MG63 (cell line): ENCODE measurements around the gene ETS1. TPM values are rescaled to one million over a fixed set of nuclear protein-coding genes. Genes with fewer than 3 reads are reported as not detected.

Source experiments
- DNase-seq: peaks from one replicate; pipeline ENCODE4 v3.0.0-alpha.2; 2020
- H3K27me3 ChIP-seq: fragments of 250-450 bp; sonication (Bioruptor Pico); 2 replicates; pipeline ENCODE4 v1.5.1; 2020; ENCODE audit warnings: mild to moderate bottlenecking, moderate library complexity
- H3K36me3 ChIP-seq: fragments of 250-450 bp; sonication (Bioruptor Pico); 2 replicates; pipeline ENCODE4 v1.5.1; 2020; ENCODE audit warnings: mild to moderate bottlenecking, moderate library complexity
- H3K4me3 ChIP-seq: fragments of 250-450 bp; sonication (Bioruptor Pico); 2 replicates; pipeline ENCODE4 v1.5.1; 2020; ENCODE audit warnings: mild to moderate bottlenecking, moderate library complexity
- H3K9me3 ChIP-seq: fragments of 250-450 bp; sonication (Bioruptor Pico); 2 replicates; pipeline ENCODE4 v1.5.1; 2020; ENCODE audit warnings: mild to moderate bottlenecking, moderate library complexity
- total RNA-seq: library from RNA; depleted of rRNA; stranded (reverse); fragments of >200 nt; shearing (Covaris generic); gene quantifications from 2 replicates; pipeline ENCODE4 v1.2.3, GENCODE V29; 2014; ENCODE audit warnings: low replicate concordance

ETS1 gene
- total RNA-seq, 1 experiment from 2014 or later = 70.5 TPM

DNA sequence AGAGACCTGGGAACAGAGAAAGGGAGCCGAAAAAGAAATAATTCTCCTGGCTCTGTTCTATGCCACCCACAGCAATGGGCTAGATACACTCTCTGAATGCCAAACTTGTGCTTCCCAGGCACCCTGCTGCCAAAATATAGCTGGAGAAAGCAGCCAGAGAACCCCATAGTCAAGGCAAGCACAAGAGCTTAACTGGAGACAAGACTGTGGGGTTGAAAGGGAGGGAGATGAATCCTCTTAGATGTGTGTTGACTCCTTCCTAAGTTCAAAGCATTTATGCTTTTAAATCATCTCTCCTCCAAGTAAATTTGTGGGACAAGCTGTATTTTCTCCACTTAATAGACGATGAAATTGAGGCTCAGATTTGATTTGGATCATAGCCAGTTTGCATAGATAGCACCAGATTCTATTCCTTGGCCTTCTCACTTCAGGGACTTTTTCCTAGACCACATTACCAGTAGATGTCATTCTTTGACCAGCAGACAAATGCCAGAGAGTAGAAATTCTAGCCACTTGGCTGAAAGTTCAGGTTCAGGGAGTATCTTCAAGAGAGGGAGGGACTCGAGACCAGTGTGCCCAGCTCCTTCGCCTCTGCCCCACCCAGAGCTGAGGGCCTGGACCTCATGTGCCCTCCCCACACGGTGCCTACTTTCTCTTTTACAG is 16.5 kb upstream of the ETS1 start:
- DNase-seq = no peak
- Histone ChIP-seq H3K4me3 (no peak overlapping the region), H3K9me3 (no peaks in the 10 kb centered on the region), H3K27me3 (no peaks in the 10 kb centered on the region), H3K36me3 (no peaks in the 10 kb centered on the region)

DNA sequence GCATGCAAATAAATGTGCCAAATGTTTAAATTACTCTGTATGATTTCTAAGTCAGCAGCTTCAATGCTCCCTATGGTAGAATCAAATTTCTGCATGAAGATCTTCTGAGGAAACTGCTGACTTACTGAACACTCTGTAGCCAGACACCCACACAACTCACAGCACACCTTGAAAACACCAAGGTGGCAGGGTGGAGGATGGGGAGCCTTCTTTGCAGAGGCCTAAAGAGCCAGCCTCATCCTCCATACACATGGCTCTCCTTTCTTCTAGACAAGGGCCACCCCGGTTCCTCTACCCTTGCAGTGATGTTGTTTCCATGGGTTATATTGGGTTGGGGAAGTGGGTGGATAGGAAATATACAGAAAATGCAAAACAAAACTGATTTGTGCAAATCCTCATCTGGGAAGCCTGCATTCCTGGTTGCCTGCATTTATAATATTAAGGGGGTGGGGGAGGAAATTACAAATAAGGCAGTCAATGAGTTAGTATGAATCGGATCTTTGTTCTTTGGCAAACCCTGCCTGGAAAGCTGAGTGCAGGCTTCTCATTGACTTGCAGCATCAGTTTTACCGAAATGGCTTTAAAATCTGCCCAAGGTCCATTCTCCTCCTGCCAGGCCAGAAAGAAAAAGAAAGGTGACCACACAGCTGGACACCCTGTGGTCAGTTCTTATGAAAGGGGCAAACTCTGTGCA is 15.8 kb upstream of the ETS1 start:
- Histone ChIP-seq H3K4me3 (no peak overlapping the region), H3K36me3 (no peaks in the 10 kb centered on the region), H3K9me3 (no peaks in the 10 kb centered on the region), H3K27me3 (no peaks in the 10 kb centered on the region)
- no peak for DNase-seq

DNA sequence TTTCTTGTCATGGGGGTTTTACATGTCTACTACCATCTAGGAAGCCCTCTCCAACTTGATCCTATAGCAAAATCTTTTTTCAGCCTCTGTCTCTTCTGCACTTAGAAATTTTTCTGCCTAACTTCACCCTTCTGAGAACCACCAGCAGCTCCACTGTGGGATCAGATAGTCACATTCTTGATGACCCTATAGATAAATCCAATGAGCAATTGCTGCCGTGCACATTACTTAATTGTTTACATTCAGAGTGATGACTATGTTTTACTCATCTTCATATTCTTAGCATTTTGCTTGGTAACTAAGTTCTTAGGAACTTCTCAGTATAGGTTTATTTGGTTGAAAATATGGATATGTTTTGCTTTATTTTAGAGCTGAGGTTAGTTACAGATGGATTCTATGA is 12.4 kb upstream of the ETS1 start:
- Histone ChIP-seq H3K36me3 (no peaks in the 10 kb centered on the region), H3K27me3 (no peaks in the 10 kb centered on the region), H3K4me3 (no peak overlapping the region), H3K9me3 (no peaks in the 10 kb centered on the region)
- DNase-seq = no peak

DNA sequence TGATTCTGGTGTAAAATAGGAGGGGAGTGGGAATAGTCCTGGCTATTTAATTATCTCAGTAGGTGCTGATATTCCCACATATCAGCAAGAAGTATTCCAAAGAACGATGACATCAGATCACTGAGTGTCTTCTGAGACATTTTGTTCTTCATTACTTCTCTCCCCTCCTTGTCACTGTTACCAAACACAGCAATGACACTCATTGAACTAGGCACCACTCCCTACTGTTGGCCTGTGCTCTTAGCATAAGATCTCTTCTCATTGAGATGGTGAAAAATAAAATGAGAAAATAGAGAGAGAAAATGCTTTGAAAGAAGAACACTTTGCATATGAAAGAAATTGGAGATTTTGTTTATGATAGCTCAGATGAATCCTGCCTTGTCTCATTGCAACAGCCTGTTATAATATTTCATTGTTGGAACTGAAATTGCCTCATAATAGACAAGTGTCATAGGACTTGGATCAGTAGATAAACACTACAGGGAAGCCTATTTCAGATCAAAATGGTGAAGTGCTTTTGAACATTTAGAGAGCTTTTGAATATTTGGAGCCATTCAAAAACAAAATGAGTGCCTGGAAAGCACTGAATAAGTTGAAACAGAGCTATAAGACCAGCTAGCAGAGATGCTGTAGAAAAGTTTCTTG is 11.3 kb upstream of the ETS1 start:
- no peaks in the 10 kb centered on the region for H3K9me3 ChIP-seq
- H3K27me3 ChIP-seq = no peaks in the 10 kb centered on the region
- no peaks in the 10 kb centered on the region for H3K36me3 ChIP-seq
- H3K4me3 ChIP-seq = no peak overlapping the region
- no peak for DNase-seq

DNA sequence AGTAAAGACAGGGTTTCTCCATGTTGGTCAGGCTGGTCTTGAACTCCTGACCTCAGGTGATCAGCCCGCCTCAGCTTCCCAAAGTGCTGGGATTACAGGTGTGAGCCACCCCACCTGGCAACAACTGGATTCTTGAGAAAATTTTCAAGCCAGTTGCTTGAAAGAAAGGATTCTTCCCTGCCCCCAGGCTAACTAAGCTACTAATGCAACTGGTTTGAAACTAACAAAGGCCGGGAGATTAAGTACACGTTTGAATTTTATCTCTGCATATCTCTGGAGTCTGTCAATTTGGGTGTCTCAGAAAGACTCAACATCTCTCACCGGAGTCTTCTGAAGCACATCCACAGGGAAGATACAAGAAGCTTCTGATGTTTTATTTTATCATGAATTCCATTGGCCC is 10.7 kb upstream of the ETS1 start:
- DNase-seq = no peak

DNA sequence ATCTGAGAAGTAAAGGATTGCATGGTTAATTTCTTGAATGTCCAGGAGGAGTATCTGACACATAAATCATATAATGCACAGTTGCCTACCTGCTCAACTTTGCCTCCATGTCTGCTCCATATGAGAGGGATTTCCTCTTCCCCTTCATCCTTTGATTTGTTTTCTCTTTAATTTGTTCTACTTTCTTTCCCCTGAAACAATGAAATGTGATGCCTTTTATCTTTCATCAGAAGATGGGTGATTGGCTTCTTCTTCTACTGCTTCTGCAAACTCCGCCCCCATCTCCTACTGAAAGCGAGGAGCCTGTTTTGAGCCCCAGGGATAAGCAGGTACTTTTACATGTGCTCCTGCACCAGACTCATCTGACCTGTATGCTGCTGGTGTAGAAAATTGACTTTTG is 9.9 kb upstream of the ETS1 start:
- no peak for DNase-seq
- Histone ChIP-seq H3K27me3 (no peaks in the 10 kb centered on the region), H3K36me3 (no peaks in the 10 kb centered on the region), H3K4me3 (no peak overlapping the region), H3K9me3 (no peaks in the 10 kb centered on the region)

More for the DNA sequence above, 10.7 kb upstream of the ETS1 start:
- H3K36me3 ChIP-seq = no peaks in the 10 kb centered on the region
- no peaks in the 10 kb centered on the region for H3K9me3 ChIP-seq
- H3K27me3 ChIP-seq = no peaks in the 10 kb centered on the region
- H3K4me3 ChIP-seq = no peak overlapping the region

DNA sequence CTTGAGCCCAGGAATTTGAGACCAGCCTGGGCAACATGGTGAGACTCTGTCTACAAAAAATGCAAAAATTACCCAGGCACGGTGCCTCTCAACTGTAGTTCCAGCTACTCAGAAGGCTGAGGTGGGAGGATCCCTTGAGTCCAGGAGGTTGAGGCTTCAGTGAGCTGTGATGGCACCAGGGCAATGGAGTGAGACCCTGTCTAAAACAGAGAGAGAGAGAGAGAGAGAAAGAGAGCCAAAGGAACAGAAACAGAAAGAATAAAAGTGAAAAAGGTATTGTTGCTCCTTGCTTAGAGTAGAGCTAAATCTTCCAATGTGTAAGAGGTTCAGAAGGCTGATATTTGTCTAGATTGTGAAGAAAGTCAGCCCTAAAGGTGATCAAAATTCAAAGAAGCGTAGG is 8.9 kb upstream of the ETS1 start:
- no peaks in the 10 kb centered on the region for H3K36me3 ChIP-seq
- H3K27me3 ChIP-seq = no peaks in the 10 kb centered on the region
- no peak for DNase-seq
- H3K9me3 ChIP-seq = no peaks in the 10 kb centered on the region
- no peak overlapping the region for H3K4me3 ChIP-seq

DNA sequence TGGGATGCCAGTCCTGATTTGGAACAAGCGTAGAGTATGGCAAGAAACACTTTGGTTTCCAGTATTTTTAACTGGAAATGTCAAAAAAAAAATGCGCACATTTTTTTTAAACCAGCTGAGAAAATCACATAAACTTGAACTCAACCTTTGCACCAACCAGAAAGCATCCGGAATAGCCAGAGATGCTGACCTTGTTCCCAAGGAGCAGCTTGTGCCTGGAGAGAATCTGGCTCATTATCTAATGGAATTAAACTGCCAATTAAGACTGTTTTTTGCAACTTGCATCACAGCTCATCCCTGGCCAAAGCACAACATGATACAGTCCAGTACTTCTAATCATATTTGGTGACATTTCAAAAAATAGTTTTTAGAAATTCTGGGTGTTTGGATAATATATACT is 8.4 kb upstream of the ETS1 start:
- no peaks in the 10 kb centered on the region for H3K36me3 ChIP-seq
- no peaks in the 10 kb centered on the region for H3K27me3 ChIP-seq
- no peak for DNase-seq
- H3K4me3 ChIP-seq = no peak overlapping the region
- no peaks in the 10 kb centered on the region for H3K9me3 ChIP-seq

DNA sequence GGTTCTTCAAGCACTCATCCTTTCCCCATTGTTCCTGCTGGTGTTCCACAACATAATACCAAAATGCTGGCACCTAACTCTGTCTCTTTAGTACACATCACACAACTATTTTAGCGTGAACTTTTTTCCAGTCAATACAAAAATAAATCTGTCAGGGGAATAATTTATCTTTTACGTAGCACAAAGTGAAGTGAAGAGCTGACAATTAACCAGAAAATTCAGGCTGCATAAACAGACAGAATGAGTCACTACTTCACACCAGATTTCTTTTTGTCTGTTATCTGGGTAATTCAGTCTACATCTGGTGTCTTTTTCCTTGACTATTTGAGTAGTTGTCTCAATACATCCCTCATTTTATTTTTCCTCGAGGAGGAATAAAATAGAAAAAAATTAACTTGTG is 7.9 kb upstream of the ETS1 start:
- no peaks in the 10 kb centered on the region for H3K9me3 ChIP-seq
- DNase-seq = no peak
- no peak overlapping the region for H3K4me3 ChIP-seq
- H3K27me3 ChIP-seq = no peaks in the 10 kb centered on the region
- H3K36me3 ChIP-seq = no peaks in the 10 kb centered on the region

DNA sequence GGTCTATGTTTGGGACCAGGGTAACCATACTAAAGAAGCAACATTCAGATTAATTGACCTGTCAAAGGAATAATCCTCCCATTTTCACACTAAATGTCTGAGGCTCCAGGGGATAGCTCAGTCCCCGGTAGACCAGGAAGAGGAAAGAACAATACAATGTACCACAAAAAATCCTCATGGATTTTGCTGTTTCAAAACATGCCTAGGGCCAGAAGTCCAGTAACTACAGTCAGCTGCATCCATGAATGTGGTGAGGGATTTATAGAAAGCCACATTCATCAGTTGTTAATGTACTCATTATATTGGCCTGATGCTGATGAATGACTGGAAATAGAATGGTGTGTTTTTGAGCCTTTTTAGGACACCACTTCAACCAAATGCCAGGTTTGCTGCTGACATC is 6.9 kb upstream of the ETS1 start:
- no peak for DNase-seq
- H3K4me3 ChIP-seq = no peak overlapping the region
- H3K27me3 ChIP-seq = no peaks in the 10 kb centered on the region
- no peaks in the 10 kb centered on the region for H3K9me3 ChIP-seq
- H3K36me3 ChIP-seq = no peaks in the 10 kb centered on the region

DNA sequence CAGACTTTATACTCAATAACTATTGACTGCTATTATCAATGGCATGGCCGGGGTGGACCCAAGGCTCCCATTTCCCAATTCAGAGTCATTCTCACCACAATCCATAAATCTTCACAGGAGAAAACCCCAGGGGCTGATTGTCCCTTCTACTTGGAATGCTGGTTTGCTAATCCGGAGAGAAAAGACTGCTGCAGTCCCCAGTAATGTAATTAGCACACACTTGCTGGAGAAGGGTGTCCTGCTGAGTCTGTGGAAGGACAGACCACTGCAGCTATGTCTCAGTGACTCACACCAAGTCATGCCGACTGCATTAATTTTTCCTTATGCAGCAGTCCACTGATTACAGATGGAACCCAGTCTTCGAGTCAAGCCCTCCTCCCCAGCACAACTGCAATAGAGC is 5.9 kb upstream of the ETS1 start:
- peak; percentile 11 for DNase-seq
- H3K9me3 ChIP-seq = no peaks in the 10 kb centered on the region
- no peaks in the 10 kb centered on the region for H3K27me3 ChIP-seq
- H3K36me3 ChIP-seq = no peaks in the 10 kb centered on the region
- no peak overlapping the region for H3K4me3 ChIP-seq

DNA sequence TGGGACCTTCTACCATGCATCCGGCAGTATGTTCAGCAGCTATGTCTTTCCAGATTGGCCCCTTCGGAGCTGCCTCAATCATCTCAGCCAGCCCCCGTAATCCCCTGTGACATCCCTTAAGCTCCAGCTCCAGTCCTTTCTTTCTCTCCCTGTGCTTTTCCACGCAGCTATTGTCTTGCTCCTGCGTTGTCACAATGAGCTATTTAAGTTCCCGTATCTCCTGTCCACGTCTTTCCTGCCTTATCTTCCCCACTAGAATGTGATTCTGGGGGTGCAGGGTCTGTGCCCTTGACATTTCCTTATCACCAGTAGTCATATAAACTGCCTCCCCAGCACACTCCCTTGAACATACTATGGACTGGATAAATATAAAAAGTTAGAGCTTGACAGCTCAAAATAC is 5.1 kb upstream of the ETS1 start:
- DNase-seq = no peak
- no peaks in the 10 kb centered on the region for H3K36me3 ChIP-seq
- H3K9me3 ChIP-seq = no peaks in the 10 kb centered on the region
- H3K27me3 ChIP-seq = no peaks in the 10 kb centered on the region
- H3K4me3 ChIP-seq = no peak overlapping the region

DNA sequence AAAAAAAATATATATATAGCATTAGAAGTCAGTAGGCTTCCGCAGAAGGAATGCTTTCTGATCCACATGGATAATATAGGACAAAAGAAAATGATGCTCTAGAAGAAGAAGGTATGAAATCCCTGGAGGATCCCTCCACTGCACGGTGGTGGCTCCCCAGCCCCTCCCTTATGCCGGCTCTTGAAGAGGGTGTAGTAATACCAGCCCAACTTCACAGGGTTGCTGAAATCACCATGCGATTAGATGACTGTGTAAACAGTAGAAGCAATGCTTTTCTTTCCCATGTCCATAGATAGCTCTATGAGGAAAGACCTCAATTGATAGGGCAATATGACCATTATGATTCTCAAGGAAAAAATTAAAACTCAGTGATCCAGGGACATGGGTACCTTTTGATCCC is 3.2 kb upstream of the ETS1 start:
- DNase-seq = no peak
- Histone ChIP-seq H3K9me3 (no peaks in the 10 kb centered on the region), H3K36me3 (no peaks in the 10 kb centered on the region), H3K27me3 (no peaks in the 10 kb centered on the region), H3K4me3 (no peak overlapping the region)

DNA sequence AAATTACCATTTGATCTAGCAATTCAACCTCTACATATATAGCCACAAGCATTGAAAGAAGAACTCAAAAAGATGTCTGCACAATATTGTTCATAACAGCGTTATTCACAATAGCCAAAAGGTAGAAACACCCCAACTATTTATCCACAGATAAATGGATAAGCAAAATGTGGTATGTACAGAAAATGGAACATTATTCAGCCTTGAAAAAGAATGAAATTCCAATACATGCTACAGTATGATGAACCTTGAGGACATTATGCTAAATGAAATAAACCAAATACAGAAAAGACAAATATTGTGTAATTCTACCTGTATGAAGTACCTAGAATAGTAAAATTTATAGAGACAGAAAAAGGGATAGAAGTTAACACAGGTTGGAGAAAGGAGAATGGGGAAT is 2.6 kb upstream of the ETS1 start:
- Histone ChIP-seq H3K4me3 (no peak overlapping the region), H3K36me3 (no peaks in the 10 kb centered on the region), H3K27me3 (no peaks in the 10 kb centered on the region), H3K9me3 (no peaks in the 10 kb centered on the region)
- no peak for DNase-seq

DNA sequence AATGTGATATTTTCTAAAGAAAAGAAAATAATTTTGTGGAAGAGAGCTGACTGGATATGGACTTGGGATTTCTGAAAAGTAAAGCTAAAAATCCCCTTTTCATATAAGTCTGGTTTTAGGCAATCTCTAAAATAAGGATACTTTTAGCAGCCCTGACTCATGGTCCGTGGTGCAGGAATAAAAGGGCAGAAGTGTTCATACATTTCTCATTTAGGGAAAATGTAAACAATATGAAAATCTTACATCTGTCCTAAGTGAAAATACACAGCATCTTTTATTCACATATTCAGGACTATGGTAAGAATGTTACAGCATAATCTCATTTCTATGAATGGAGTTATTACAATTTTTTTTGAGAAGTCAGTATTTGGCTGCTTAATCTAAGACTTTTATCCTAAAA is 735 bp upstream of the ETS1 start:
- DNase-seq = no peak
- Histone ChIP-seq H3K9me3 (no peaks in the 10 kb centered on the region), H3K4me3 (no peak overlapping the region), H3K36me3 (no peaks in the 10 kb centered on the region), H3K27me3 (no peaks in the 10 kb centered on the region)

DNA sequence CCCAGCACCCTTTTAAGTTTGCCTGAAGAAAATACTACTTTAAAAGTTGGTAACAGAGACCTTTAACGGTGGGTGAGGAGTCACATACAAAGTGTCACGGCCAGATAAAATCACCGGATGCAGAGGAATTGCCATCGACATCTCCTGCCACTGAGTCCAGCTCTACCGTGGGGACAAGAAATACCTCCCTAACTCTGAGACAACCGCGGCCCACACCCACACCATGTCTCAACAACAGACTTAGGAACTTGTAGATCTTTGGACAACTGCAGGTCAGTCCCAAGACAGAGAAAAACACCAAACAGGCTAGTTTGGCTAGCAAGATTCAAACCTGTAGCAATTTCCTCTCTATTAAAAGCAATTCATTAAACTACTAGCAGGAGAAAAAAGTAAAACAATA is 669 bp downstream of the ETS1 start:
- no peak for DNase-seq
- Histone ChIP-seq H3K36me3 (no peaks in the 10 kb centered on the region), H3K4me3 (no peak overlapping the region), H3K9me3 (no peaks in the 10 kb centered on the region), H3K27me3 (no peaks in the 10 kb centered on the region)

DNA sequence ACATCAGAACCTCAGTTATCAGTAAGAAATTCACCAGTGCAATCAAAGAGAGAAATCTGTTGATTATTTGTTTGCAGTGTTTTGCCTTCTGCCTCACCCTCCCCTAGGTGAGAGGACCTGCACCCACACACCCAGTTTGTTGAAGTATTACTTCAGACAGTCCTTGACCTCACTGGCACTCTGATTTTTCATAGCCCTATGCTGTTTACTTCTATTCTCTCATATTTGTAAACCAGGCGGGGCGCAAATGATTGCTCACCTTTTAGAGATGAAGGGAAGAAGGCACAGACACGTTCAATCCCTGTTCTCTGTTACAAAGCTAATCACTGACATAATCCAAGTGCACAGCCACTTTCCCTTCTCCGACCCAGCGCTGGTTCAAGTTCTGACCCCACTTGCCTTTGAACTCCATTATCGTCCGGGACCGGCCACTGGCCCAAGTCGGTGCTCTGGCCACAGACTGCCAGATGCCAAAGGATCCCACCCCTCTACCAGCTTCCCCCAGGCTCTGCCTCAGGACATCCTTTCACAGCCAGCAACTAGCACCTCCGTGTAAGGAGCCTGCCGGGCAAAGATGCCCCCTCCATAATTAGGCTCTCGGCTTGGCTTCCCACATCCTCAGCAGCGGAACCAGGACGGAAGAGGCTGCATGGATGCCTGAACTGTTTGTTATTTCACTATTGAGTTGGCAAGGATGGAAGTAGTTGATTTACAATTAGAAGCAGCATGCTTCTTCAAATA is 1.7 kb downstream of the ETS1 start:
- H3K4me3 ChIP-seq = no peak overlapping the region
- no peaks in the 10 kb centered on the region for H3K9me3 ChIP-seq
- H3K36me3 ChIP-seq = no peaks in the 10 kb centered on the region
- DNase-seq = no peak
- no peaks in the 10 kb centered on the region for H3K27me3 ChIP-seq
